NOMO-1 treated with dmso at 0.1 percent for 144 hours (cell line): ENCODE measurements around the gene SPDYE3.
"Not testable (repeated sequence)": the region's sequence is repeated elsewhere in the genome, so short reads cannot be mapped to it uniquely, and the experiment has no call there.

Experiments used
- DNase-seq: peaks from one replicate; lab custom pipeline; 2025; ENCODE audit not compliant: unreplicated experiment; lab: John Stamatoyannopoulos, UW

The SPDYE3 gene

GRCh38 chr7:100287191-100287969, 20.1 kb upstream of the SPDYE3 start:
- DNase-seq = not testable (repeated sequence)

GRCh38 chr7:100288258-100288657, 19.2 kb upstream of the SPDYE3 start:
- not testable (repeated sequence) for DNase-seq

DNA sequence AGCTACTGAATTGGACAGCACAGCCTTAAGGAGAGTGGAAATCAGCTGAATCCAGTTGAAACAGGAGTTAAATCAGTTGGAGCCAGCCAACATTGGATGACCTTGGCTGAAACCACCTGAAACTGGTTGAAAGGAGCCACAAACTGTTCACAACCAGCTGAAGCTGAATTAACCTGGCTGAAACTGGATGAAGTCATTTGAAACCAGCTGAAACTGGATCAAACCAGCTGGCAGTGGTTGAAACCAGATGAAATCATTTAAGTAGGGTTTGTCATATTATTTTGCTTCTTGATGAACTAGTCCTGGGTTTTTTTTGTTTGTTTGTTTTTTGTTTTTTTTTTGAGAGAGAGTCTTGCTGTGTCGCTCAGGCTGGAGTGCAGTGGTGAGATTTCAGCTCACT, 15.3 kb upstream of the SPDYE3 start:
- not testable (repeated sequence) for DNase-seq

DNA sequence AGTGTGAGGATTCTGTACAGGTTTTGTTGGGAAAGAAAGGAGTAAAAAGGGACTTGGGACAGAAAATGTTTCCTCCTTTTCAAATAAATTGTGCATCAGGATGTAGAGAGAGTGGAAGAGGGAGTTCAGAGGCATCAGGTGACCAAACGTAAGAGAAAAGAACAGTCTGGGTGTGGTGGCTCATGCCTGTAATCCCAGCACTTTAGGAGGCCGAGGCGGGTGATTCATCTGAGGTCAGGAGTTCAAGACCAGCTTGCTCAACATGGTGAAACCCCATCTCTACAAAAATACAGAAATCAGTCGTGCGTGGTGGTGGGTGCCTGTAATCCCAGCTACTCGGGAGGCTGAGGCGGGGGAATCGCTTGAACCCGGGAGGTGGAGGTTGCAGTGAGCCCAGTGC, 12.2 kb upstream of the SPDYE3 start:
- not testable (repeated sequence) for DNase-seq

GRCh38 chr7:100297852-100298631, 9.5 kb upstream of the SPDYE3 start:
- DNase-seq = not testable (repeated sequence)

DNA sequence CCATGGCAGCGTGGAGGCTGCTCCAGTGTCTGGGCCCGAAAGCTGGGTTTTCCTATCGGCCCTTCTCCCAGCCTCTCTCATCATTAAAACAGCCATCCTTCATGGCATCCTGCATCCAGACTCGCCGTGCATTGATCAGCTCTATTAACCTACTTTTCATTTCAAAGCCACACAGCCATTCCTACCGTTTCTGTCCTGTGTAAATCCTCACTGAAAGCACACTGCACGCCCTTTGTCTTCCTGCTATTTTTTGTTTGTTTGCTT, 8.9 kb upstream of the SPDYE3 start:
- not testable (repeated sequence) for DNase-seq

- DNase-seq = not testable (repeated sequence)
Measured at GRCh38 chr7:100304526-100304925, 3.0 kb upstream of the SPDYE3 start.

- not testable (repeated sequence) for DNase-seq
Measured at GRCh38 chr7:100318329-100318728, 10.8 kb downstream of the SPDYE3 start.

GRCh38 chr7:100321648-100322047, 14.1 kb downstream of the SPDYE3 start:
- not testable (repeated sequence) for DNase-seq

DNA sequence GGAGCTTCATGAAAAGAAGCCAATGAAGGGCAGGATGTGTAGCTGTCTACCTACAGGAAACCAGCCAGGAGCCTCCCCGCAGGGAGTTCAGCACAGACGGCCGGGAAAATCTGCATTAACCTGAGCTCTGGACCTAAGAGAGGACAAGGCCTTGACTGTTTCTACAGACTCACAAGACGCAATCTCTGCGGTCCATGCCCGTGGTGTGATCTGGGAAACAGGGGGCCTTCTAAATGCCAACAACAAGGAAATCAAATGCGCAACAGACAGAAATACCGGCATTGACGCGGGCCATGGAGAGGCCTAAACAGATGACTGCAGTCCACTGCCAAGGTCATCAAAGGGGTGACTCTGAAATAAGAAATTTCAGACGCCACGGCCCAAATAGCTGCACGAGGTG, 16.7 kb downstream of the SPDYE3 start:
- not testable (repeated sequence) for DNase-seq

DNA sequence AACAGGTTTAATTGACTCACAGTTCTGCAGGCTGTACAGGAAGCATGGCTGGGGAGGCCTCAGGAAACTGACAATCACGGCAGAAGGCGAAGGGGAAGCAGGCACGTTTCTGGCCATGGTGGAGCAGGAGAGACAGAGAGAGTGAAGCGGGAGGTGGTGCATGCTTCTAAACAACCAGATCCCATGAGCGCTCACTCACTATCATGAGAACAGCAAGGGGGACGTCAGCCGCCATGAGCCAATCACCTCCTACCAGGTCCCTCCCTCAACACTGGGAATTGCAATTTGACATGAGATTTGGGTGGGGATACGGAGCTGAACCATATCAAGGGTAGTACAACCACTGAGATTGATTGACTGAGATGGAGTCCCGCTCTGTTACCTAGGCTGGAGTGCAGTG, 18.2 kb downstream of the SPDYE3 start:
- DNase-seq = not testable (repeated sequence)

GRCh38 chr7:100326914-100327313, 19.4 kb downstream of the SPDYE3 start:
- not testable (repeated sequence) for DNase-seq

DNA sequence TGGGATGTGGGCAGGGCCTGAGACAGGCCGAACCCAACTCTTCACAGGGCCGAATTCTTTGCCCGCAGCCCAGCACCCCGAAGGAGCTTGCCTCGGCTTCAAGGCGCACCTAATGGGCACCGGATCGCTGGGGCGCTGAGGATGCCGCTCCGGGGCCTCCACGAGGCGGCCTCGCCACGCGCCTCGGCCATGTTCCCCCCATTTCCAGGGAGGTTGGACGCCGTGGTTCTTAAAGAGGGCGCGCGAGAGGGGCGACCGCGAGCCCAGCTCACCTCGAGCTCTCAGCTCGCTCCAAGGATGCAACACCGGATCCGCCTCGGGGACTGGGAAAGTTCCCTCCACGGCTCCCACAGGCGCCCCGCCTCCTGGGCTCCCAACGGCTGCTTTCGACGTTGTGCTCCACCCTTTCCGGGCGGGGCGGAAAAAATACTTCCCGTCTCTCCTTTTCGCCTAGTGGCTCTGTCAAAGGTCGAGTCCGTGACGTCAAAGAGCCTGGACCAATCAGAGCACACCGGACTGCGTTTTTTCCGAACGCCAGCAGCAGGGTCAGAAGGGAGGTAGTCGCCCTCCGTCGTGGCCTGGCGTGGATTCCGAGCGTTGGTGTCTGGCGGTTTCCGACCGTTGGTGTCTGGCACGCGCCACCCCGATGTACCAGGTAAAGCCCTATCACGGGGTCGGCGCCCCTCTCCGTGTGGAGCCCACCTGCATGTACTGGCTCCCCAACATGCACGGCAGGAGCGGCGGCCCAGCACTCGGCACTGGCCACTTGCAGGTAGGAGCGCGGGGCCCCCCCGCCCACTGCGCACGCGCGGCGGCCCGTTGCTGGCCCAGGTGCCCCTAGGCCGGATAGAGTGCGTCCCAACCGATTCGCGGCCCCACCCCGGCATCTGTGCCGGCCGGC, 28.3 kb downstream of the SPDYE3 start:
- DNase-seq = peak; percentile 94

GRCh38 chr7:100338083-100338696, 30.7 kb downstream of the SPDYE3 start:
- not testable (repeated sequence) for DNase-seq

GRCh38 chr7:100341286-100341685, 33.8 kb downstream of the SPDYE3 start:
- not testable (repeated sequence) for DNase-seq

DNA sequence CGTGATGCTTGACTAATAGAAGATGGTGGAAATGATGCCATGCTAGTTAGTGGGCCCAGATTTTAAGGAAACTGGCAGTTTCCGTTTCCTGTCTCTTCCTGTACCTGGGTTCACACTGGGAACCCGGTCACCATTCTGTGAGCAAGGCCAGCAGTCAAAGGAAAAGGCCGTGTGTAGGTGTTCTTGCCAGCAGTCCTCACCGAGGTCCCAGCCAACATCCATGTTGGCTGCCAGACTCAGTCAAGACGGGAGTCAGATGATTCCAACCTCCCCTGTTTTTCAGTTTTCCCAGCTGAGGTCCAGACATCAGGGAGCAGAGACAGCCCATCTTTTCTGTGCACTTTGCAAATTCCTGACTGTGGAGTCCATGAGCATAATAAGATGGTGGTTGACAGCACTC, 35.3 kb downstream of the SPDYE3 start:
- no peak for DNase-seq

- DNase-seq = not testable (repeated sequence)
Measured at GRCh38 chr7:100344124-100344559, 36.6 kb downstream of the SPDYE3 start.

GRCh38 chr7:100344560-100345287, 37.2 kb downstream of the SPDYE3 start:
- not testable (repeated sequence) for DNase-seq

DNA sequence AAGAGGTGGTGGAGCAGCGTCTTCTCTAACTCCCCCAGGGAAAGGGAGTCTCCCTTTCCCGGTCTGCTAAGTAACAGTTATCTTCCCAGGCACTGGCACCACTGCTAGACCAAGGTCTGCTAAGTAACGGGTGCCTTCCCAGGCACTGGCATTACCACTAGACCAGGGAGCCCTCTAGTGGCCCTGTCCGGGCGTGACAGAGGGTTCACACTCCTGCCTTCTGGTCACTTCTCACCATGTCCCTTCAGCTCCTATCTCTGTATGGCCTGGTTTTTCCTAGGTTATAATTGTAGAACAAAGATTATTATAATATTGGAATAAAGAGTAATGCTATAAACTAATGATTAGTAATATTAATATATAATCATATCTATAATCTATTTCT, 37.8 kb downstream of the SPDYE3 start:
- DNase-seq = peak; percentile 14

DNA sequence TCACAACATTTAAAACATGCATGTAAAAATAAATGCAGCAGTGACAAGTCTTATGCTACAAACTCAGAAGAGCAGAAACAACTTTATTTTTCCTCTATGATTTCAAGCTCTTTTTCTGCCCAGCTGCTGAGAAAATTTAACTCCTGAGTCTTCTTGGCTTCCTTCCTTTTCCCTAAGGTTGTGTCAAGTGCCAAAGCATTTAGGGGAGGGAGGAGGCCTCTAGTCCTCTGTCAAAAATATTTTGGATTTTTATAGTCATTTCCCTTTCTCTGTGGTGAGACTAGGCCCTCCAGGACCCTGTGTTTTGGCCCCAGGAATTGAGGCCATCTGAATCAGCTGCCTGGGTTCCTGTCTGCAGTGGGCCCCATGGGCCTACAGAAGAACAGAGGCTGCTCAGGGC, 39.4 kb downstream of the SPDYE3 start:
- no peak for DNase-seq
